IPS-18c (cell line): ENCODE results near the gene MMP25.
A peak's percentile ranks its signal among the peaks of the same experiment; 100 is the strongest.
"Not testable (repeated sequence)": the region's sequence is repeated elsewhere in the genome, so short reads cannot be mapped to it uniquely, and the experiment has no call there.

ENCODE experiments used
- H3K4me3 ChIP-seq: 2 replicates; pipeline ENCODE4 v1.7.0; 2013; ENCODE audit warnings: low read depth, mild to moderate bottlenecking, low read length, moderate library complexity; ENCODE audit not compliant: insufficient read depth
- H3K9me3 ChIP-seq: one replicate; pipeline ENCODE4 v1.6.1; 2013; ENCODE audit warnings: mild to moderate bottlenecking, low read length, moderate library complexity; ENCODE audit not compliant: control insufficient read depth, insufficient read depth

The MMP25 gene

DNA sequence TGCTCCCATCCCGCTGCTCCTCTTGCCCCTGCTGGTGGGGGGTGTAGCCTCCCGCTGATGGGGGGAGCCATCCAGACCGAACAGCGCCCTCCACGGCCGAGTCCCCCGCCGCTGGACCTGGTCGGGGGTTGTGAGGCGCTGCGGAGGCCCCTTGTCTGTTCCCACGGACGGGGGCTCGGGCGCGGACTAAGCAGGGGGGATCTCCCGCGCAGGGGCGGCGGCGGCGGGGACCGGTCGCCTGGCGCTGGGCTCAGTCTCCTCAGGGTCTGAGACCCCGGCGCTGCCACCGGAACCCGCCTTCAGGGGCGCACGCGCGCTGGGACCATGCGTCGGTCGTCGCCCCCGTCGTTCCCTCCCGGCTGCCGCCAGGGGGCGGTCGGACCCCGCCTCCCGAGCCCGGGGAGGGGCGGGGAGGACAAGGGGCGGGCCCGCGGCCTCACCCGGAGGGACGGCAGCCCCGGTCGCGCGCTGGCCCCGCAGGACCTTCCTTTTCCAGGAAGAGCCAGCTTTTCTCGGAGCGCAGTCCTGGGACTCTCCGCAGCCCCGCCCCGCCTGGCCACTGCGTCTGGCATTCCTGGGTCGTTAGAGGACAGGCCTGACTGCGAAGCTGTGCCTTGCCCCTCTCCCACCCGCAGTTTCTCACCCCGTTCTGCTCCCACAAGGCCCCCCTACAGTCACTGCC is 12.8 kb downstream of the MMP25 start:
- H3K9me3 ChIP-seq = no peaks in the 10 kb centered on the region
- peak overlapping the region; percentile 79 for H3K4me3 ChIP-seq

DNA sequence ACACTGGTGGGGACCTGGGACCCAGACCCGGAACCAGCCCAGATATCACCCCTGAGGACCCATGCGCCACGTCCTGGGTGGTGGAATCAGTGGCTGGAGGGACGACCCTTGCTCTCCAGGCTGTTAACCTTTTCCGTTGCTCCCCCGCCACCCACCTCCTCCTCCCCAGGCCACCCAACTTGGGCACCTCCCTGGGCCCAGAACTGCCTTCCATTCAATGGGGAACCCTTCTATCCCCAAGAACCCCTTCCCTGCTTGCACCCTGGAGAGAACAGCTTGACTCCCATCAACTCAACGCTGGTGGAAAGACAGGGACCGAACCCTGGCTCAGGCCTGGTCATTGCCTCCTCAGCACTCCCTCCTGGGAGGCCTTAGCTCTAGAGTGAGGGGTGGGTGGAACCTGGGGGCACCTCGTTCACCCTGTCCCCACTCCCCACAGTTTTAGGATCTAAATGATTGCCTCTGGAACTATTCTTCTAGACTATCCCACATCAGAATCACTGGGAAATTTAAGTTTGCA is 13.4 kb downstream of the MMP25 start:
- no peaks in the 10 kb centered on the region for H3K9me3 ChIP-seq
- H3K4me3 ChIP-seq = peak overlapping the region; percentile 79; the same call in 1 of the 2 replicates

DNA sequence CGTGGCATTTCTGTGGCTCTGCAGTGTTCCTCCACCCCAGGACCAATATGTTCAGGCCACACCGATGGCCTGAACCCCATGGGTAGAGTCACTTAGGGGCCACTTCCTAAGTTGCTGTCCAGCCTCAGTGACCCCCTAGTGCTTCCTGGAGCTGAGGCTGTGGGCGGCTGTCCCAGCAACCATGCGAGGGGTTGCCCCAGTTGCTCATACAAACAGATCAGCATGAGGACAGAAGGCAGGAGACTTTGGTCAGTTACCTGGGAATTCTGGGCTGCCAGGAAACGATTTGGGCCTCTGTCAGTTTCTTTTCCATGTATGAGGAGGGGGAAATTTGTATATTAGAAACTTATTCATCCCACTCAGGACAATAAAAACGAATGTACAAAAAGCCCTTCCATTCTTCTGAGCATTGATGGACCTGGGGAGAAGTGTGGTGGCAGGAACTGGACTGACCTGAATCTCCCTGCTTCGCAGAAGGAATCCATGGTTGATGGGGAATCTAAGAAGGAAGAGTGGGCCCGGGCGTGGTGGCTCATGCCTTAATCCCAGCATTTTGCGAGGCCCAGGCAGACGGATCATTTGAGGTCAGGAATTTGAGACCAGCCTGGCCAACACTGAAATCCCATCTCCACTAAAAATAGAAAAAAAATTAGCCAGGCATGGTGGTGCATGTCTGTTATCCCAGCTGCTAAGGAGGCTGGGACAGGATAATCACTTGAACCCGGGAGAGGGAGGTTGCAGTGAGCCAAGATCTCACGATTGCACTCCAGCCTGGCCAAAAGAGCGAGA is 14.2 kb downstream of the MMP25 start:
- H3K4me3 ChIP-seq = no peak overlapping the region
- H3K9me3 ChIP-seq = no peaks in the 10 kb centered on the region

DNA sequence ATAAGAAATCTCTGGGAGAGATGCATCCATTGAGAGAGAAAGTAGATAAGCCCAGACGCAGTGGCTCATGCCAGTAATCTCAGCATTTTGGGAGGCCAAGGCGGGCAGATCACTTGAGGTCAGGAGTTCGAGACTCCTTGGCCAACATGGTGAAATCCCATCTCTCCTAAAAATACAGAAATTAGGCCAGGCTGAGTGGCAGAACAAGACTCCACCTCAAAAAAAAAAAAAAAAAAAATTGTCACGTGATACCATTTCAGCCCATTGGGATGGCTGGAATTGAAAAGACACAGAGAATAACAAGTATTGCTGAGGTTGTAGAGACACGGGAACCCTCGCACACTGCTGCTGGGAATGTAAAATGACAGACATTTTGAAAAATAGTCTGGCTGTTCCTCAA is 16.2 kb downstream of the MMP25 start:
- Histone ChIP-seq H3K9me3 (no peaks in the 10 kb centered on the region), H3K4me3 (no peak overlapping the region)

DNA sequence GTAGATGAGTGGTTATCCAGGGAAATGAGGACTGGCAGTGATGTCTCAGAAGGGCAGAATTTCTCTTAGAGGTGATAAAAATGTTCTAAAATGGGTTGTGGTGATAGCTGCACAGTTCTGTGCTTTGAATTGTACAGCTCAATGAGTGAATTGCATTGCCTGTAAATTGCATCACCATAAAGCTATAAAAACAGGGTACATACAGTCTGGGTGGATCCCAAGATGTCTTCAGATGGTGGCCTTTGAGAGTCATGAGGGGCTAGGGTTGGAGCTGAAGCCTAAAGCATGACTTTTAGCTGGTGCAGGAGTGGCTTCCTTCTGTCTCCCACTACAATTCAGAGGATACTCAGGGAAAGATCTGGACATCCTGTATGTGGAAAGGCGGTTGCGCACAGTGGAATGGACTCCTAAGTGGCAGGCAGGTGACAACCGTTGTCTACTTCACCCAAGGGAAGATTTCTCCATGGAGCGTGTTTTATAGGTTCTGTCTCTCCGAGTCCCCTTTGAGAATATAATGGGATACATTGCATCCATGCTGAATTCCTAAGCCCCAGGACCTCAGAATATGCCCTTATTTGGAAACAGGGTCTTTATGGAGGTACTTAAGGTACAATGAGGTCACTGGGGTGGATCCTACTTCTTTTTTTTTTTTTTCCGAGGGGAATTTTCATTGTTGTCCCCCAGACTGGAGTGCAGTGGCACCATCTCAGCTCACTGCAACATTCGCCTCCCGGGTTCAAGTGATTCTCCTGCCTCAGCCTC is 17.4 kb downstream of the MMP25 start:
- Histone ChIP-seq H3K4me3 (no peak overlapping the region), H3K9me3 (no peaks in the 10 kb centered on the region)

DNA sequence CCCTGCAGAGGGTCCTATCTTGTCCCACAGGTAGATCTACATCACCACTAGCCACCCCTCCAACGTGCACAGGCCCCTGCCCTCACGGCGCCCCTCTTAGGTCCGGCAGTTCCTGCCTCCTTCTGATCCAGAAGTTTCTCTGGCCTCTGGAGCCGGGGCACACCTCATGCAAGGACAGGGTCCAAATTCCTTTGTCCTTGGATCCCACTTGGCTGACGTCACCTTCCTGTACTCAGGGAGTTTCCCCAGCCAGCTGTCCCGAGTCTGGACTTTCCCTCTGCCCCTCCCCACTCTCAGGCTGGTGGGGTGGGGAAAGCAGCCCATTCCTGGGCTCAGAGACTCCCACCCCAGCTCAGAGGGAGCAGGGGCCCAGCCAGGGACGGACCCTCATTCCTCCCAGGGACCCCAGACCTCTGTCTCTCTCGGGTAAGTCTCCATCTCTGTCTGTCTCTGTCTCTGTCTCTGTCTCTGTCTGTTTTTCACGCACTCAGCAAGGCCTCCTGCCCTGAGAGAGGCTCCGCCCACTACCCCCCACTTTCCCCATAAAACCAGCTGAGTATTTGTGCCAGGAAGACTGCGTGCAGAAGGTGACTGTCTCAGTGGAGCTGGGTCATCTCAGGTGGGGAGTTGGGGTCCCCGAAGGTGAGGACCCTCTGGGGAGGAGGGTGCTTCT is 18.8 kb downstream of the MMP25 start, which contains the start of gene IL32:
Gene IL32 (plus strand): TSS at position 572 of the 673 bp plus-strand sequence. CDS start 172 bp downstream, outside the sequence.
- Histone ChIP-seq H3K4me3 (no peak within 1 kb of the TSS), H3K9me3 (no peaks in the 10 kb centered on the region)

DNA sequence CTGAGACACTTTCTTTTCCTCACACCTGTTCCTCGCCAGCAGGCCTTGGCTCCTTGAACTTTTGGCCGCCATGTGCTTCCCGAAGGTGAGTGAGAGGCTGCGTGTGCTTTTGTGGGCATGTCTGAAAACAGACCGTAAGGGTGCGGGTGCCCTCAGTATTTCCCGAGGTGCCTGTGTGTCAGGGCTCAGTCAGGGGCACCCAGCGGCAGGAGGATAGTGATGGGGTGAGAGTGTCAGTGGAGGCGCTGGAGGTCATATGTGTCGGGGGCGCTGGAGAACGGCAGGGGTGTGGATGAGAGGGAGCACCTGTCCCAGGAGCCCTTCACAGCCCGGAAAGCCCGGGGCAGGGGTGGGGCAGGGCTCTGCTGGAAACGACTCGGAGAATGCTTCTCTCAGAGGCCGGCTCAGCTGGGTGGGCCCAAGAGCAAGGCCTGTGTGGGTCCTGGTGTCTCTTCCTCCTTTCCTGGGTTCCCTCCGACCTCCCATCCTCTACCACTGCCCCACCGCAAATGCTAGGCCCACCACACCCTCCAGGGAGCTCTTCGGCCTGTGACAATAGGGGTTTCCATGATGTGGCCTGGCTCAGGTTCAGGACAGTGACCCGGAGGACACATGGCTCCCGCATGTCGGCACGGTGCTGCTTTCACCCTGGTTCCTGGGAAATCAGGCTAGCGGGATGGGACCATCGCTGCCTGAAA is 19.5 kb downstream of the MMP25 start:
- H3K4me3 ChIP-seq = no peak overlapping the region

DNA sequence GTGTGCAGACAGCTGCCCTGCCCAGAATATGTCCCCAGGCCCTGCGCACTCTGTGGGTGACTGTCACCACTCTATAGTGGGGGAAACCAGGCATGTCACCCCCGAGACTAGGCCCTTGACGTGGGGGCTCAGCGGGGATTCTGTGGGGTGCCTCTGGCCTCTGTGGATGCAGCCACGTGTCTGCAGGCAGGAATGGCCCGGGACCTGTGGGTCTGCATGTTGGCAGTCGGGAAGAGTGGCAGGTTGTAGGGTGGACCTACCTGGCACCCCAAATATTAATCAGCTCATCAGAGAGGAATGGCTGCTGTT is 20.0 kb downstream of the MMP25 start:
- Histone ChIP-seq H3K9me3 (no peaks in the 10 kb centered on the region), H3K4me3 (no peak overlapping the region)

More for the DNA sequence above, 19.5 kb downstream of the MMP25 start:
- no peaks in the 10 kb centered on the region for H3K9me3 ChIP-seq

DNA sequence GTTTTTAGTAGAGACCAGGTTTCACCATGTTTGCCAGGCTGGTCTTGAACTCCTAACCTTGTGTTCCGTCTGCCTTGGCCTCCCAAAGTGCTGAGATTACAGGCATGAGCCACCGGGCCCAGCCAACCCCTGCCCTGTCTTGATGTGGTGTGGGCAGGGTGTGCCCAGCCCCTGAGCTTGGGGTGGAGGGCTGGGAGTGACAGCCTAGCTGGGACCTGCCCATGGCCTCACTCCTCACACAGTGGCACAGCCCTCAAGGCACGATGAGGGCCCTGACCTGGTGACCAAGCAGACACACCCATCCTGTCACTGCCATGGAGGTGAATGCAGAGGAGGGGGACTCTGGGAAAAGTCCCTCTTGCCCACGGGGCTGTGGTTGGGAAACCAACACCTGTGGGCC is 22.1 kb downstream of the MMP25 start:
- no peak overlapping the region for H3K4me3 ChIP-seq
- H3K9me3 ChIP-seq = no peaks in the 10 kb centered on the region

DNA sequence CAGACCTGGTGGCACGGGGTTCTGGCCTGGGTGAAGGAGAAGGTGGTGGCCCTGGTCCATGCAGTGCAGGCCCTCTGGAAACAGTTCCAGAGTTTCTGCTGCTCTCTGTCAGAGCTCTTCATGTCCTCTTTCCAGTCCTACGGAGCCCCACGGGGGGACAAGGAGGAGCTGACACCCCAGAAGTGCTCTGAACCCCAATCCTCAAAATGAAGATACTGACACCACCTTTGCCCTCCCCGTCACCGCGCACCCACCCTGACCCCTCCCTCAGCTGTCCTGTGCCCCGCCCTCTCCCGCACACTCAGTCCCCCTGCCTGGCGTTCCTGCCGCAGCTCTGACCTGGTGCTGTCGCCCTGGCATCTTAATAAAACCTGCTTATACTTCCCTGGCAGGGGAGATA is 22.8 kb downstream of the MMP25 start:
- not testable (repeated sequence) for H3K9me3 ChIP-seq, H3K4me3 ChIP-seq

DNA sequence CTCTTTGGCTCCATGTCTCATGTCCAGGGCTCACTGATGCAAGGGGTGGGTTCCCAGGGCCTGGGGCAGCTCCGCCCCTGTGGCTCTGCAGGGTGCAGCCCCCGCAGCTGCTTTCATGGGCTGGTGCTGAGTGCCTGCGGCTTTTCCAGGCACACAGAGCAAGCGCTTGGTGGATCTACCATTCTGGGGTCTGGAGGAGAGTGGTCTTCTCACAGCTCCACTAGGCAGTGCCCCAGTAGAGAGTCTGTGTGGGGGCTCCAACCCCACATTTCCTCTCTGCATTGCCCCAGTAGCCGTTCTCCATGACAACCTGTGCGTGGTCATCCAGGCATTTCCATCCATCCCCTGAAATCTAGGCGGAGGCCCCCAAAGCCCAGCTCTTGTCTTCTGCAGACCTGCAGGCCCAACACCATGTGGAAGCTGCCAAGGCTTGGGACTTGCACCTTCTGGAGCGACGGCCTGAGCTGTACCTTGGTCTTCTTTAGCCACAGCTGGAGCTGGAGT is 24.3 kb downstream of the MMP25 start:
- H3K9me3 ChIP-seq = no peaks in the 10 kb centered on the region
- H3K4me3 ChIP-seq = no peak overlapping the region

DNA sequence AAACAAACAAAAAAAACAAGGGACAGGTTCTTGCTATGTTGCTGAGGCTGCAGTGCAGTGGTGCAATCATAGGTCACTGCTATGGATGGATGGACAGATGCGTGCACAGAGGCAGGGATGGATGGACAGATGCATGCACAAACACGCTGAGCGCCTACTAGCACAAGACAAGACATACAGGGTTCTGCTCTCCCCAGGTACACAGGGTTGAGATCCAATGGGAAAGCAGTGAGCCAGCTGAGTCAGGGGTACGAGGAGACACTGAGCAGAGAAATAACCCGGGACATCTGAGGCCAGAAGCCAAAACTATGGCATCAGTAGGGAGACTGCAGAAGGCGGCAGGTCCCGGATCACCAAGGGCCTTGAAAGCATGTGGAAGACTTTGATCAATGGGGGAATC is 25.3 kb downstream of the MMP25 start:
- no peaks in the 10 kb centered on the region for H3K9me3 ChIP-seq

DNA sequence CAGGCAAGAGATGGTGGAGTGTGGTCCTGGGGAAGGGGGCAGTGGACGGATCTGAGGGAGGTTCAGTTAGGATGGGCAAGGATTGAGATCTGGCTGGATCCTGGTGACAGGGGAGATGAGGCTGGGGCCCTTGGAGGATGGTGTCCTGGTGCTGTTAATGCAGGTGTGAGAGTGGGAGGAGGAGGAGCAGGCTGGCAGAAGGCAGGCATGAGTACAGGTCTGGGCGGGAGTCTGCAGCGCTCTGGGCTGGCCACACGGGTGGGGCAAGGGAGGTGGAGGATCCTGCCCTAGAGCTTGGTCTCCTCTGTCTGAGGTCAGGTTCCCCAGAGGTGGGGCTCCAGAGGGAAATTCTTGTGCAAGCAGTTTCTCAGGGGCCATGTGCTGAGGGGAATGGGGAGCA is 25.8 kb downstream of the MMP25 start:
- H3K9me3 ChIP-seq, H3K4me3 ChIP-seq: not testable (repeated sequence)

More for the DNA sequence above, 25.3 kb downstream of the MMP25 start:
- H3K4me3 ChIP-seq = no peak overlapping the region

DNA sequence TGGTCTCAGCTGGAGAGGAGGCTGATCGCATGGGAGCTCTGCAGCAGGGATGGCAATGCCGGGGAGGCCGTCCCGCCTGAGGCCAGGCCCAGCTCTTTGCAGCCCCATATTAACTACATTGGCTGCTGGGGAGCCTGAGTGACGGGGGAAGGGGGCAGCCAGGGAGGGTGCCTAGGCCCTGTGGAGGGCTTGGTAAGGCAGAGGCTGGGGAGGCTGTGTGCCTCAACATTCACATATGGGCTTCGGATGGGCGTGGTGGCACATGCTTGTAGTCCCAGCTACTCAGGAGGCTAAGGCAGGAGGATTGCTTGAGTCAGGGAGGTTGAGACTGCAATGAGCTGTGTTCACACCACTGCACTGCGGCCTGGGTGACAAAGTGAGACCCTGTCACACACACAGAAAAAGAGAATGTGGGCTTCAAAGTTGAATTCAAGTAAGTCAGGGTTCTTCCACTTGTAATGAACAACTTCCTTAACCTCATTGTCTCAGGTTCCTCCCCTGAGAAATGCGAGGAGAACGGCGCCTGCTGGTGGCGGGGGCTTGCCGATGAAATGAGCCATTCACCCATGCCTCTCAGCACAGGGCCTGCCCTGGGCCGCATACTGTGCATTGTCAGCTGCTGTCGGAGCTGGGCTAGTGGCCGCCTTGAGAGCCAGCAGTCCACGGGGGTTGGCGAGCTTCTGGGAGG is 26.4 kb downstream of the MMP25 start:
- not testable (repeated sequence) for H3K4me3 ChIP-seq, H3K9me3 ChIP-seq

DNA sequence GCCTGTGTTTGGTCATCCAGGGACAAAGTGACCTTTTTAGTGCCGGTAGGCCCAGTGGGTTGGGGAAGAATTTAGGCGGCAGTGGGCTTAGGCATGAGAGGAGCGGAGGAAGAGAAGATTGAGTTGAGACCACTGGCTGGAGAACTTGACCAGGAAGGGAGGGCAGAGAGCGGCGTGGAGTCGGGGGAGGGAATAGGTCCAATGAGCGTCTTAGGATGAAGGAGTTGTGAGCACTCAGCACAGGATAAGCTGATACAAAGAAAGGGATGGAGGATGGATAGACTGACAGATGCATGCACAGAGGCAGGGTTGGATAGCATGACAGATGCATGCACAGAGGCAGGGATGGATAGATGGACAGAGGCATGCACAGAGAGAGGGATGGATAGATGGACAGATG is 27.1 kb downstream of the MMP25 start:
- H3K4me3 ChIP-seq = no peak overlapping the region
- no peaks in the 10 kb centered on the region for H3K9me3 ChIP-seq

DNA sequence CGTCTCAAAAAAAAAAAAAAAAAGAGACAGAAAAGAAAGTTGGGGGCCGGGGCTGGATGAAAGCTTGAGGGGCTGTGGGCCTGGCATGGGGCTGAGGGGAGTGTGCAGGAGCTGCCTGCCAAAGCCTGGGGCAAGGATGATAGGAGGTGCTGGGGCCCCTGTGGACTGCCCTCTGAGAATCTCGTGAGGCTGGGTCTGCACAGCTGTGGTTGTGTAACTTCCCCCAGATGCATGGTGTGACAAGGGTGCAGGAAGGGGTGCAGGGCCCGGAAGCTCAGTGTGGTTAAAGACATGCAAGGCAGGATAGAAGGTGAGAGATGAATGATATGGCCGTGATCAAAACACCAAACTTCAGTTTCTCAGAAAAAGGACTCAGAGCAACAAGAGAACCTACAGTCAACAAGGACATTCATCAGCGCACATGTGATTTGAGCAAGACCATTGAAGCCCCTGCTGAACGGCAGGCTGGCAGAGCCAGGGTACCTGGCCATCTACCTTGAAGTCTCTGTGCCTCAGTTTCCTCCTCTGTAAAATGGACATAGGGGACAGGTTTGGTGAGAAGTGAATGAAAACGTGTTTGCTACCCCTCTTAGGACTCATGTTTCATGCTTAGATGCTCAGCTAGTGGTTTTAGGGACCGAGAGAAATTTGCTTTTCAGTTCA is 28.6 kb downstream of the MMP25 start:
- H3K4me3 ChIP-seq = no peak overlapping the region

More for the DNA sequence above, 28.6 kb downstream of the MMP25 start:
- no peaks in the 10 kb centered on the region for H3K9me3 ChIP-seq
